SJCRH30 (cell line): ENCODE results near the gene FGFBP2. TPM values are rescaled to one million over a fixed set of nuclear protein-coding genes. Genes with fewer than 3 reads are reported as not detected.

Experiments used
- DNase-seq, 2 experiments: peaks; one replicate each; pipeline ENCODE4 v3.0.0-alpha.2; 2015 to 2020
- H3K27ac ChIP-seq: fragments of 250-450 bp; sonication (Bioruptor Pico); 2 replicates; pipeline ENCODE4 v1.5.1; 2020; ENCODE audit warnings: mild to moderate bottlenecking, moderate library complexity
- H3K27me3 ChIP-seq: fragments of 250-450 bp; sonication (Bioruptor Pico); 2 replicates; pipeline ENCODE4 v1.5.1; 2020; ENCODE audit warnings: mild to moderate bottlenecking, moderate library complexity
- H3K36me3 ChIP-seq: fragments of 250-450 bp; sonication (Bioruptor Pico); 2 replicates; pipeline ENCODE4 v1.5.1; 2020; ENCODE audit warnings: mild to moderate bottlenecking, moderate library complexity
- H3K4me1 ChIP-seq: fragments of 250-450 bp; sonication (Bioruptor Pico); 2 replicates; pipeline ENCODE4 v1.5.1; 2020; ENCODE audit warnings: mild to moderate bottlenecking, moderate library complexity
- H3K4me3 ChIP-seq: fragments of 250-450 bp; sonication (Bioruptor Pico); 2 replicates; pipeline ENCODE4 v1.5.1; 2020; ENCODE audit warnings: mild to moderate bottlenecking, moderate library complexity
- H3K9me3 ChIP-seq: fragments of 250-450 bp; sonication (Bioruptor Pico); replicated peaks from 2 replicates; pipeline ENCODE4 v1.5.1; 2020; ENCODE audit warnings: mild to moderate bottlenecking, moderate library complexity
- total RNA-seq: library from RNA; depleted of rRNA; stranded (reverse); fragments of >200 nt; shearing (Covaris generic); gene quantifications from 2 replicates; pipeline ENCODE4 v1.2.3, GENCODE V29; 2014

FGFBP2 gene
- total RNA-seq, 1 experiment from 2014 or later: not detected

DNA sequence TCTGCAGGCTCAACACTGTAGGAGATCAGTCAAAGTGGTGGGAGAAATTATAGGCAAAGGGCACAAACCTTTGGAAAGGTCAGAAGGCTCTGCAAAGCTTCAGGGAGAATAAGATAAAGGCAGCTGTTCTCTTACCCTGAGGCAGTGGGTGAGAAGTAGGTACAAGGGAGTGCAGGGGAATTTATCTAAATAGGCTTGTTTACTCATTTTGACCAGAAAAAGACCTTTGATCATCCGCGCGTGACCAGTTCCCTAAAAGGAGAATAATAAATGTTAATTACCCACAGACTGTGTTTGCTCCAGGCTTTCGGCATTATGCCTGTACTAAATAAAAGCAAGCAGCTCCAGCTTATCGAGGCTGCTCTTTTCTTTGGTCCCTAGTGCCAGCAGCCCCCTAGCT lies 9.3 kb downstream of the FGFBP2 start:
- H3K27ac ChIP-seq: no peak overlapping the region
- no peaks in the 10 kb centered on the region for H3K27me3 ChIP-seq
- no peak for DNase-seq
- no peaks in the 10 kb centered on the region for H3K4me1 ChIP-seq
- no peaks in the 10 kb centered on the region for H3K9me3 ChIP-seq
- H3K4me3 ChIP-seq: no peak overlapping the region
- no peaks in the 10 kb centered on the region for H3K36me3 ChIP-seq

DNA sequence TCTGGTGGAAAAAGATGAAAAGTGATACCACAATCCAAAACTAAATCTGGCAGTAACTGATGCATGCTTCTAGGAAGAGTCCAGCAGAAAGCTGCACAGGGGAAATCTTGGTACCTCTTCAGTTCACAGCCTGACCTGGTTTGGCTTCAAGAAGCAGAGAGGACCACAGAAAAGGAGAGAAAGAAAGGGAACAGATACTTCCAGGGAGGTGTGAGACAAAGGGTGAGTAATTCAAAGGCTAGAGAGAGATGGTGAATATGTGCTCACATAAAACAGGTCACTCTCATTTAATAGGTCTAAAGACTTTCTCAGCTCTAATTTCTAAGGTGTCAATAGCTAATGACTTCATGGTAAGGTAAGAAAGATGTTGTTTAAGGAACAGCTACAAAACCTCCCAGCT lies 11.2 kb downstream of the FGFBP2 start:
- no peaks in the 10 kb centered on the region for H3K27me3 ChIP-seq
- H3K27ac ChIP-seq: no peak overlapping the region
- no peaks in the 10 kb centered on the region for H3K36me3 ChIP-seq
- H3K4me3 ChIP-seq: no peak overlapping the region
- no peaks in the 10 kb centered on the region for H3K9me3 ChIP-seq
- no peak for DNase-seq
- no peaks in the 10 kb centered on the region for H3K4me1 ChIP-seq

DNA sequence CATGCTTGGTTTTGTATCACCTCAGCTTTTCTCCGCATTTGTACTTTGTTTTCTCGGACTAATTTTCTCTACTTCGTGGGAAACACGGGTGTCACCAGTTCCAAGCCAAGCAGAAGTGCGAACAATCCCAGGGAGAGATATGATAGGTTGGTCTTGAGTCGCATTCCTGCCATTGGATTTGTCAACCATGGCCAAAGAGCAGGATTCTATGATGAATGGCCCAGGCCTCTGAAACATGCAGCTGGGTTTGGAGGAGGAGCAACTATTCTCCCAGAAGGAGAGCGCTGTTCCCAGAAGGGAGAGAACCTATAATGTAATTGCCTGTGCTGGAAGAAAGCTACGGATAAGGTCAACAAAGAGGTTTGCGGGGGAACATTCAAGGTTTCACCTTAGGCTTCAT lies 14.1 kb downstream of the FGFBP2 start:
- Histone ChIP-seq H3K27me3 (no peaks in the 10 kb centered on the region), H3K9me3 (no peaks in the 10 kb centered on the region), H3K27ac (no peak overlapping the region), H3K4me3 (no peak overlapping the region), H3K4me1 (no peaks in the 10 kb centered on the region), H3K36me3 (no peaks in the 10 kb centered on the region)
- no peak for DNase-seq

DNA sequence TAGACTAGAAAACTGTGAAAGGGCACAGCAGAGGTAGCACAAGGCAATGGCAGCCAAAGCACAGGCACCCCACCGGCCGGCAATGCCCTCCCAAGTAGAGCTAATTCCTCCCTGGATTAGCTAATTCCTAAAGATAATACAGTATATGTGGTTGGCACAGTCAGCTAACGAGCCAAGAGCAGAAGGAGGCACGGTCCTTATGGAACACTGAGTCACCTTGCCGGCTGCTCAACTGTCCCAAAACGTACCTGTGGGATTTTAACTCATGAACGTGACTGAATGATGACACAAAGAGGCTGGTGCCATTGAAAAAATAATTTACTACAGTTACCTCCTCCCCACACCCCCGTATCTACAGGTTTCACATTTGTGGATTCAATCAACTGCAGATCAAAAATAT lies 15.3 kb downstream of the FGFBP2 start:
- no peak overlapping the region for H3K4me3 ChIP-seq
- H3K4me1 ChIP-seq: no peaks in the 10 kb centered on the region
- H3K27ac ChIP-seq: no peak overlapping the region
- no peaks in the 10 kb centered on the region for H3K36me3 ChIP-seq
- H3K9me3 ChIP-seq: no peaks in the 10 kb centered on the region
- no peaks in the 10 kb centered on the region for H3K27me3 ChIP-seq
- DNase-seq: no peak

DNA sequence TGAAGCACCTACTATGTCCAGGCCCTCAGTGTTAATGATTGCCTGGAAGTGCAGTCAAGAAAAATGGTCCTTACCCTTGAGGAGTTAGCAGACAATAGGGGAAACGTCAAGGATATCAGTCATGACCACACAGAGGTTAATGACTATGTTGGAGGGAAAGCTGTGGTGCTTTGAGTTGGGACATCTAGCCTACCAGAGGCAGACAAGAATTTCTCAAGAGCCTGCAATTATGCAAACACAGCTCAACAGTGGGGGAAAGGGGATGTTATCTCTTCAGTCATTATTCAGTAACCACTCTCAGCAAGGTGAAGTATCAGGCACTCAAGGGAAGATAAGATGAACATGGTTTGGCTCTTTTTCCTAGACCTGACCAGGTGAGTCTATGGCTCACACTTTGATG lies 17.5 kb downstream of the FGFBP2 start:
- H3K9me3 ChIP-seq: no peaks in the 10 kb centered on the region
- H3K27me3 ChIP-seq: 0 out of 2 replicates have a peak, but pooled peaks cover 3% of the 10 kb centered on the region
- H3K4me1 ChIP-seq: no peaks in the 10 kb centered on the region
- H3K4me3 ChIP-seq: no peak overlapping the region
- H3K27ac ChIP-seq: no peak overlapping the region
- H3K36me3 ChIP-seq: no peaks in the 10 kb centered on the region
- DNase-seq: no peak

DNA sequence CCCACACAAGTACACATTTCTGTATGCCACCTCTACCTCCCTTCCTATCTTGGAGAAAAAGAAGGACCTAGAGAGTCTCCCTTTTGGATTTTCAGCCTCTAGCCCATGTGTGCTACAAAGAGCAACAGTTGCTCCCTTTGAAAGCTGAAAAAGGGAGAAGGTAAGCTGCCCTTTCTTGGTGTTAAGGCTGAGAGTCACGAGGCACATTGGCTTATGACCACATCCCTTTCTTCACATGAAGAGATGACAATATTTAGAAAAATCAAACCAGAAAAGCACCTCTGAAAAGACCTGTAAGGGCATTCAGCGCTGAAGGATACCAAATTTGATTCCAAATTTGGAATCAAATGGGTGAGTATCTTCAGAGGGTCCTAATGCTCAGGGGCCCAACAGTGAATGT lies 18.1 kb downstream of the FGFBP2 start:
- Histone ChIP-seq H3K27ac (no peak overlapping the region), H3K4me3 (no peak overlapping the region), H3K9me3 (no peaks in the 10 kb centered on the region), H3K4me1 (no peaks in the 10 kb centered on the region), H3K27me3 (0 out of 2 replicates have a peak, but pooled peaks cover 3% of the 10 kb centered on the region), H3K36me3 (no peaks in the 10 kb centered on the region)
- DNase-seq: no peak

DNA sequence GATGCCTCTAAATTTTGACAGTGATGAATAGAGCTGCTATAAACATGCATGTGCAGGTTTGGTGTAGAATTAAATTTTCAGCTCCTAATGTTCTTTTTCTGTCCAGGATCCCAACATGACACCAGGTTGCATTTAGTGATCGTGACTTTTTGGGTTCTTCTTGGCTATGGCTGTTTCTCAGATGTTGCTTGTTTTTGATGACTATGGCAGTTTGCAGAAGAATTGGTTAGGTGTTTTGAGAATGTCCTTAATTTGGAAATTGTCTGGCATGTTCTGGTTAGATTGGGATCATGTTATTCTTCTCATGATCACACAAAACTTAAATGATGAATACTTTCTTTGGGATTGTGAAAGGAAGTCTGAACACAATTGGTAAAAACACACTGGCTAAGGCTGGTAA lies 20.7 kb downstream of the FGFBP2 start:
- 0 out of 2 replicates have a peak, but pooled peaks cover 3% of the 10 kb centered on the region for H3K27me3 ChIP-seq
- H3K36me3 ChIP-seq: no peaks in the 10 kb centered on the region
- H3K9me3 ChIP-seq: no peaks in the 10 kb centered on the region
- H3K4me1 ChIP-seq: no peaks in the 10 kb centered on the region
- no peak for DNase-seq
- no peak overlapping the region for H3K4me3 ChIP-seq
- no peak overlapping the region for H3K27ac ChIP-seq

DNA sequence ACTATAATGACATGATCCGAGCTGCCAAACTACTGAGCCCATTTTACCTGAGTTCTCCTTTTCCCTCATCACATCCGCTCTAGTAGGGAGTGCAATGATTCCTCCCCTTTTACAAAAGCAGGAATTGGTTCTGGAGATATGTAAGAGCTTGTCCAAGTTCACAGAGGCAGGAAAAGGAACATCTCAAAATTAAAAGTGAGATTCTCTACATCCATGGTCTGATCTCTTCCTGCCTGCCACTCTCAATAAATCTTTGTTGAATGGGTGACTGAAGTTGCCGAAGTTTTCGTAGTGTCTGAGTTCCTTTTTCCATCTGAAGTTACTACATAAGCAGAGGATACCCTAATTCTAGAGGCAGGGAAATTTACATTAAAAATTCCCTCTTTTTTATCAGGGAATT lies 24.3 kb downstream of the FGFBP2 start, which contains the start of gene FGFBP1:
Gene FGFBP1, minus strand, starts transcription at position 101 of the 400 bp plus-strand sequence. CDS start 2,108 bp downstream, outside the sequence.
- DNase-seq: no peak
- Histone ChIP-seq H3K36me3 (no peaks in the 10 kb centered on the region), H3K27ac (no peak within 1 kb of the TSS), H3K27me3 (0 out of 2 replicates have a peak, but pooled peaks cover 6% of the 10 kb centered on the region), H3K4me1 (no peaks in the 10 kb centered on the region; the same call in 1 of the 2 replicates), H3K9me3 (no peaks in the 10 kb centered on the region), H3K4me3 (no peak within 1 kb of the TSS)

DNA sequence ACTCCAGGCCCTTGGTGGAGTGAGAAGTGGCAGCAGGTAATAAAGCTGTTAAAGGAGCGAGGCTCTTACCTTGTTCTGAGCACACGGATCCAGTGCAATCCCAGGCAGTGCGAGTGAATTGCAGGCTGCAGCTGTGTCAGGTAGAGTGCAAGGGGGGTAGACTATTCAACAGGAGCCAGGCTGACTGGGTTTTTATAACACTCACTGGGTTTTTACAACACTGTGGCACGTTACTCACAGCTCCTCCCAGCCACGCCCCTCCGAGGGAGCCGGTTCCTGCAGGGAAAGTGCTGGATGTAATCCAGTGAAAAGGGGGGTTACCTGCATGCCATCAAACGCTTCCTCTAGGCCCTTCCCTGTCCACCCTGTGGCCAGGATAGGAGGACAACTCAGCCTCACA lies 24.8 kb downstream of the FGFBP2 start:
- no peaks in the 10 kb centered on the region; the same call in 1 of the 2 replicates for H3K4me1 ChIP-seq
- no peak for DNase-seq
- H3K27ac ChIP-seq: no peak overlapping the region
- no peak overlapping the region for H3K4me3 ChIP-seq
- H3K36me3 ChIP-seq: no peaks in the 10 kb centered on the region
- H3K9me3 ChIP-seq: no peaks in the 10 kb centered on the region
- 0 out of 2 replicates have a peak, but pooled peaks cover 9% of the 10 kb centered on the region for H3K27me3 ChIP-seq

DNA sequence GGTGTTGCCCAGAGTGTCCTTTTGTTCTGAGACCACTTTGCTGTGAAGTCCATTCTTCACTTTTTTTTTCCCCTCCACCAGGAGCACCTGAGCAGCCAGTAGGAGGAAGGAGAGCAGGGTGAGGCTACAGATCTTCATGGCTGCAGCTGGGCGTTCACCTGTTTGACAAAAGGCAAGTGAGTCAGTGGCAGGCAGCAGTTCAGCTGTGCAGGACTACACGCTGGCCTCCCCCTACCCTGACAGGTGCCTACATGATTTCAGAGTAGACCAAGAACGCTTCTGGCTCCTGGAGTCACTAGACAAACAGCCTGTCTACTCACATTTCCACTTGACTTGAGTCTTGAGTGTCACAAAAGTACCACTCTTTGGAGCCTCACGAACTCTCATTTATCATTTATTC lies 26.5 kb downstream of the FGFBP2 start:
- Histone ChIP-seq H3K4me1 (no peaks in the 10 kb centered on the region; the same call in 1 of the 2 replicates), H3K4me3 (no peak overlapping the region), H3K36me3 (no peaks in the 10 kb centered on the region), H3K27me3 (0 out of 2 replicates have a peak, but pooled peaks cover 11% of the 10 kb centered on the region), H3K27ac (no peak overlapping the region), H3K9me3 (no peaks in the 10 kb centered on the region)
- DNase-seq: no peak

DNA sequence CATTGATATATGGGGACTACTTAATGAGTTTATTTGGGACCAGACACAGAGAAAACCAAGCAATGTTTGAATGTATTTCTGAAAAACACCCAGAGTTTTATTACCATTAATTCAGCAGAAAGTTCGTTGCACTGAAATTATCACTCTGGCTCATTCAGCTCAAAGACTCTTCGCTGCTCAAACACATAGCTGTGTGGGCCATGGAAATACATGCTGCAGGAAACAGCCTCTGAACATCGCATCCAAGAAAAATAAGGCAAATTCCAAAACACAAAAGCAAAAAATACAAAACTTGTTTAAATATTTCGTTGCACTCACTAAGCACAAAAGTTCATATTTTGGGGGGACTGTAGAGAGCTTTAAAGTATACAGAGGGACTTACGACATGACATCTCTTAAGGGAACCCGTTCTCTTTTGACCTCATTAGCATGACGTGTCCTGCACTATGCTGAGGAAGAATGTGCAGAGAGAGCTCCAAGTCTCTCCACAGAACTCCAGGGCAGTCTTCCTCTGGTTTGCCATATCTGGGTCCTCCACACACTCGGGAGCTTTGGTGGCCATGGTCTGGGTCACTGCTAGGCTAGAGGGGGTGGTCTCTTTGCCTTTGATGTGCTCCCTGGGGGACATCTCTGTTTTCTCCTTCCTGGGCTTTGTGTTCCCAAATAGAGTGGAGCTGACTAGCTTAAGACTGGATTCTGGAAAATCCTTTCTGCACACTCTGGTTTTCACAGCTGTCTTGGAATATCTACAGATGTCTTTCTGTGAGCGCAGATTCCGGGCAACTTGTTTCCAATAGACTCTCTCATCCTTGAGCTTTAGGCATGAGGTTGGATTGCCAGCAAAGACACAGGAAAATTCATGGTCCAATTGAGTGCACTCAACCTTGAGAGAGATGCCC lies 27.2 kb downstream of the FGFBP2 start:
- no peak overlapping the region for H3K27ac ChIP-seq
- no peaks in the 10 kb centered on the region for H3K36me3 ChIP-seq
- peak in 1 of 2 experiments; percentile 26 for DNase-seq
- H3K4me1 ChIP-seq: no peaks in the 10 kb centered on the region; the same call in 1 of the 2 replicates
- H3K27me3 ChIP-seq: 0 out of 2 replicates have a peak, but pooled peaks cover 8% of the 10 kb centered on the region
- no peaks in the 10 kb centered on the region for H3K9me3 ChIP-seq
- no peak overlapping the region for H3K4me3 ChIP-seq

DNA sequence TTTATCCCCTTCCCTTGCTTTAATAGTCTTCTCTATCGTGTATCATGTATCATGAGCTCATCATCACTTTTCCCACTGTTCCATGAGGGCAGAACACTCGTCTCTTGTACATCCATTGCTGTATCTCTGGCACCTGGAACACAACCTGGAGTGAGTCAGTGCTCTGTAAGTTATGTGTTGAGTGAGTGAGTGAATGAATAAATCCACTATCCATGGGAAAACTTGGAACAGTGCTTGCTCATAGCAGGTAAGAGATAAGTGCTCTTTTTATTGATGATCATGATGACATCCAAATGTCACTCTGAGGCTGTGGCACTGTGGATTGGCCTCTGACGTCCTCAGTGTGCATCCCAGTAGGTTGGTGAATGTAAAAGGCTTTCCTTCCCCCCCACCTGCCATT lies 28.7 kb downstream of the FGFBP2 start:
- no peak overlapping the region for H3K4me3 ChIP-seq

DNA sequence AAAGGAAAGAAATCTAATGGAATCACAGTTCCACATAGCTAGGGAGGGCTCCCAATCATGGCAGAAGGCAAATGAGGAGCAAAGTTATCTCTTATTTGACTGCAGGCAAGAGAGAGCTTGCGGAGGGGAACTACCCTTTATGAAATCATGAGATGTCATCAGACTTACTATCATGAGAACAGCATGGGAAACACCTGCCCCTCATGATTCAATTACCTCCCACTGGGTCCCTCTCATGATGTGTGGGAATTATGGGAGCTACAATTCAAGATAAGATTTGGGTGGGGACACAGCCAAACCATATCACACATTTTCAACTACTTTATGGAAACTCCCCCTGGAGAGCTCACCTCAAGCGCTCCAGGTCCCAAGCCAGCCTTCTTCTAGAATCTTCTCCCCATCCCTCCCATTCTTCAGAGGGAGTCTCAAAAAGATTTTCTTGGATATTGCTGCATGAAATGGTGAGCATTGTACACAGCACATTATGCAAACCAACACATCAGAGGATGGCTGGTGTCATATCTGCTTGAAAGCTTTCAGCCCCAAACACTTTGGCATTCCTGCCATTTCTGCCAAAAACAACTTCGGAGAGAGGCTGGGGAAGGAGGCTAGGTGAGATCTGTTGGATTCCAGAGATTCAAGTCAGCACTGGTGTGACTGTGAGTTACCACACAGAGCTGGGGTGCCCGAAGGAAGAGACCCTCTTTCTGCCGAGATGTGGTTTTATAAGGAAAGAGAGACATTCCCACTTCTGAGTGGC lies 31.3 kb downstream of the FGFBP2 start:
- Histone ChIP-seq H3K27ac (no peak overlapping the region), H3K36me3 (no peaks in the 10 kb centered on the region), H3K4me1 (no peaks in the 10 kb centered on the region; the same call in 1 of the 2 replicates), H3K27me3 (peaks cover 21% of the 10 kb centered on the region; the same call in 1 of the 2 replicates), H3K9me3 (no peaks in the 10 kb centered on the region), H3K4me3 (no peak overlapping the region)
- DNase-seq: no peak

More for the DNA sequence above, 28.7 kb downstream of the FGFBP2 start:
- Histone ChIP-seq H3K27ac (no peak overlapping the region), H3K36me3 (no peaks in the 10 kb centered on the region), H3K9me3 (no peaks in the 10 kb centered on the region), H3K27me3 (peaks cover 16% of the 10 kb centered on the region; the same call in 1 of the 2 replicates), H3K4me1 (no peaks in the 10 kb centered on the region; the same call in 1 of the 2 replicates)
- DNase-seq: no peak

DNA sequence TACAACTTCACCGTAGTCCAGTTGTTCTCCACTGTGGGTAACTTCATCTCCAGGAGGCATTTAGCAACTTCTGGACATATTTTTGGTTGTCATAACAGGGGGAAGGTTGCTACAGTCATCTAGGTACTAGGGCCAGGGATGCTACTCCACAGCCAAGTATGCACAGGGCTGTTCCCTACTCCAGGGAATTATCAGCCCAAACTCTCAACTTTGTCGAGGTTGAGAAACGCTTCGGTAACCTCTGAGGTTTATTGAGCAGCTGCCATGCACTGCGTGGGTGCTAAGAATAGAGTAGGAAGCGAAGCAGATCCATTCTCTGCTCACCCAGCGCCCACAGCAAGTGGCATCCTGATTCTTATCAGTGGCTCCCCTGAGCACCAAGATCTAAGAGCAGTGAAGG lies 32.7 kb downstream of the FGFBP2 start:
- no peaks in the 10 kb centered on the region for H3K36me3 ChIP-seq
- H3K27me3 ChIP-seq: peaks cover 21% of the 10 kb centered on the region; the same call in 1 of the 2 replicates
- H3K4me1 ChIP-seq: no peaks in the 10 kb centered on the region
- no peaks in the 10 kb centered on the region for H3K9me3 ChIP-seq
- H3K4me3 ChIP-seq: no peak overlapping the region
- DNase-seq: no peak
- no peak overlapping the region for H3K27ac ChIP-seq

DNA sequence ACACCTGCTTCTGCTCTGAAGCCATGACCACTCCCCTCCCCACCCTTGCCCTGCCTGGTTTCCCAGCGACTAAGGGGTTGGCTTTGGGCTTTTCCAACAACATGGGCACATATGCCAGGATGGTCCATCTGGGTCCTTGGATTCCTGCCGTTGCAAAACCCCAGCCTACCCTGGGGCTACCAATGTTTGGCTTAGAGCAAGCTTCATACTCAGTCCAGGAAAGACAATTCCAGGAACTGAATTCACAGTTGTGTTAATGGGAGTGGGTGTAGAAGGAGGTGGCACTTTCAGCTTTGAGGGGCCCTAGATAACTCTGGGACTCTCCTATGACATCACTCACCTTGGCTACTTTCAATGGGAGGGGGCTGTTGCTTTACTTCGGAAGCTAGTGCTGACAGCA lies 33.4 kb downstream of the FGFBP2 start:
- Histone ChIP-seq H3K36me3 (no peaks in the 10 kb centered on the region), H3K4me1 (no peaks in the 10 kb centered on the region), H3K27ac (no peak overlapping the region), H3K4me3 (no peak overlapping the region), H3K27me3 (peaks cover 21% of the 10 kb centered on the region; the same call in 1 of the 2 replicates), H3K9me3 (no peaks in the 10 kb centered on the region)
- DNase-seq: no peak
